Smooth muscle cell (in vitro differentiated cells): Measurements from ENCODE around the gene CCDC63. TPM values are rescaled to one million over a fixed set of nuclear protein-coding genes. Genes with fewer than 3 reads are reported as not detected.

Experiments
- DNase-seq: peaks from one replicate; lab custom pipeline; 2025; ENCODE audit not compliant: unreplicated experiment; lab: John Stamatoyannopoulos, UW
- H2AFZ ChIP-seq: fragments of 200-600 bp; sonication (generic); 2 replicates; pipeline ENCODE4 v1.6.0; 2016; ENCODE audit warnings: antibody characterized with exemption, low read depth, mild to moderate bottlenecking
- H3F3A ChIP-seq: fragments of 200-600 bp; sonication (generic); 2 replicates; pipeline ENCODE4 v1.6.0; 2017; ENCODE audit warnings: antibody characterized with exemption, low read depth
- H3K27ac ChIP-seq: fragments of 200-600 bp; sonication (generic); 2 replicates; pipeline ENCODE4 v1.5.1; 2016; ENCODE audit warnings: low read depth, mild to moderate bottlenecking
- H3K27me3 ChIP-seq: fragments of 200-600 bp; sonication (generic); 2 replicates; pipeline ENCODE4 v1.6.1; 2016; ENCODE audit warnings: low read depth, mild to moderate bottlenecking
- H3K36me3 ChIP-seq: fragments of 200-600 bp; sonication (generic); 2 replicates; pipeline ENCODE4 v1.5.1; 2016; ENCODE audit warnings: low read depth
- H3K4me1 ChIP-seq: fragments of 200-600 bp; sonication (generic); 2 replicates; pipeline ENCODE4 v1.5.1; 2016; ENCODE audit warnings: low read depth
- H3K4me2 ChIP-seq: fragments of 200-600 bp; sonication (generic); 2 replicates; pipeline ENCODE4 v1.6.0; 2016; ENCODE audit warnings: mild to moderate bottlenecking
- H3K4me3 ChIP-seq: fragments of 200-600 bp; sonication (generic); 2 replicates; pipeline ENCODE4 v1.5.1; 2016; ENCODE audit warnings: mild to moderate bottlenecking
- H3K79me2 ChIP-seq: fragments of 200-600 bp; sonication (generic); 2 replicates; pipeline ENCODE4 v1.6.0; 2016; ENCODE audit warnings: low read depth, mild to moderate bottlenecking
- H3K9ac ChIP-seq: fragments of 200-600 bp; sonication (generic); 2 replicates; pipeline ENCODE4 v1.6.0; 2016; ENCODE audit warnings: low read depth
- H3K9me3 ChIP-seq: fragments of 200-600 bp; sonication (generic); replicated peaks from 2 replicates; pipeline ENCODE4 v1.5.1; 2016; ENCODE audit warnings: low read depth
- H4K20me1 ChIP-seq: fragments of 200-600 bp; sonication (generic); 2 replicates; pipeline ENCODE4 v1.6.0; 2016; ENCODE audit warnings: low read depth
- WGBS: methylation state at CpG from one replicate; pipeline ENCODE4 v1.1.7; 2016; ENCODE audit warnings: low lambda C conversion rate; 5-methylcytosine and 5-hydroxymethylcytosine counted together
- polyA plus RNA-seq: library from polyadenylated mRNA; unstranded; fragments of >200 nt; fragmentation: Nextera tagmentation; extraction: Ambion mirVana; gene quantifications from 2 replicates; pipeline ENCODE4 v1.2.1, GENCODE V29; 2016
- total RNA-seq: library from RNA; depleted of rRNA; stranded (reverse); fragments of >200 nt; gene quantifications from 2 replicates; pipeline ENCODE4 v1.2.3, GENCODE V29; 2014
- TF ChIP-seq, protein P1 (sequence below): fragments of 200-600 bp; sonication (generic); IDR thresholded peaks from 2 replicates; pipeline ENCODE4 v1.5.1; 2017; ENCODE audit warnings: borderline replicate concordance, mild to moderate bottlenecking, antibody characterized with exemption; ENCODE audit not compliant: insufficient read depth, poor library complexity, severe bottlenecking

Gene CCDC63
- total and polyA plus RNA-seq, 2 experiments from 2014 or later: not detected

DNA sequence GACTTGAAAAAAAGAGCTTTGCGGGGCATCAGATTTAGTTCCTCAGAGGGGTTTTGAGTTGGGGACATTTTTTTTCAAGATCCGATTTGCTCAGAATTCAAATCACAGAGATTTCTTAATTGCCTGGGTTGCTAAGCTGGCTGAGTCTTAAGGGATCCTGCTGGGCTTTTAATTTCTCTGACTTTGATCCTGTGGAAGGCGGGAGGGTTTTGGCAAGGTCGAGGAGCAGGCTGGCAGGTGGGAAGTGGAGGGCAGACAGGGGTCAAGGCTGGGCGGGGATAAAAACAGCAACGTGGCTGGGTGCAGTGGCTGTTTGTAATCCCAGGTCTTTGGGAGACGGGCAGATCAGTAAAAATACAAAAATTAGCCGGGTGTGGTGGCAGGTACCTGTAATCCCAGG, 33.5 kb upstream of the CCDC63 start:
- H4K20me1 ChIP-seq: no peaks in the 10 kb centered on the region
- WGBS: 36% methylated on average over 8 of the region's 8 CpGs
- H2AFZ ChIP-seq: no peak overlapping the region
- H3K9ac ChIP-seq: no peak overlapping the region
- DNase-seq: no peak
- no peaks in the 10 kb centered on the region for H3K36me3 ChIP-seq
- H3K79me2 ChIP-seq: no peaks in the 10 kb centered on the region
- no peak overlapping the region for H3K27ac ChIP-seq
- H3K27me3 ChIP-seq: peaks cover 41% of the 10 kb centered on the region
- no peaks in the 10 kb centered on the region for H3K4me1 ChIP-seq
- TF ChIP-seq, protein P1, sequence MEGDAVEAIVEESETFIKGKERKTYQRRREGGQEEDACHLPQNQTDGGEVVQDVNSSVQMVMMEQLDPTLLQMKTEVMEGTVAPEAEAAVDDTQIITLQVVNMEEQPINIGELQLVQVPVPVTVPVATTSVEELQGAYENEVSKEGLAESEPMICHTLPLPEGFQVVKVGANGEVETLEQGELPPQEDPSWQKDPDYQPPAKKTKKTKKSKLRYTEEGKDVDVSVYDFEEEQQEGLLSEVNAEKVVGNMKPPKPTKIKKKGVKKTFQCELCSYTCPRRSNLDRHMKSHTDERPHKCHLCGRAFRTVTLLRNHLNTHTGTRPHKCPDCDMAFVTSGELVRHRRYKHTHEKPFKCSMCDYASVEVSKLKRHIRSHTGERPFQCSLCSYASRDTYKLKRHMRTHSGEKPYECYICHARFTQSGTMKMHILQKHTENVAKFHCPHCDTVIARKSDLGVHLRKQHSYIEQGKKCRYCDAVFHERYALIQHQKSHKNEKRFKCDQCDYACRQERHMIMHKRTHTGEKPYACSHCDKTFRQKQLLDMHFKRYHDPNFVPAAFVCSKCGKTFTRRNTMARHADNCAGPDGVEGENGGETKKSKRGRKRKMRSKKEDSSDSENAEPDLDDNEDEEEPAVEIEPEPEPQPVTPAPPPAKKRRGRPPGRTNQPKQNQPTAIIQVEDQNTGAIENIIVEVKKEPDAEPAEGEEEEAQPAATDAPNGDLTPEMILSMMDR: no peak
- no peak overlapping the region for H3K4me3 ChIP-seq
- no peak overlapping the region for H3K4me2 ChIP-seq
- H3K9me3 ChIP-seq: no peaks in the 10 kb centered on the region
- H3F3A ChIP-seq: no peaks in the 10 kb centered on the region

DNA sequence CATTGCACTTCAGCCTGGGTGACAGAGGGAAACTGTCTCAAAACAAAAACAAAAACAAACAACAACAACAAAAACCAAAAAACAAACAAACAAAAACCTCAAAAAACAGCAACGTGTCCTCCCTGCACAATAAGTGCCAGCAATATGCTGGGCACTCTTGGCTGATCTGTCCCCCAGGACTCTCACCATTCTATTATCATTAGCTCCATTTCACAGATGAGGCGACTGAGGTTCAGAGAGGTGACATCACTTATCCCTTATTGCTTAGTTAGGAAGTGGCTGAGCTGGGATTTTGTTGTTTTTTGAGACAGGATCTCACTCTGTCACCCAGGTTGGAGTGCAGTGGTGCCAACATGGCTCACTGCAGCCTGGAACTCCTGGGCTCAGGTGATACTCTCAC, 33.0 kb upstream of the CCDC63 start:
- Histone ChIP-seq H3F3A (no peaks in the 10 kb centered on the region), H3K4me3 (no peak overlapping the region), H3K4me2 (no peak overlapping the region), H4K20me1 (no peaks in the 10 kb centered on the region), H3K27me3 (peaks cover 41% of the 10 kb centered on the region), H3K4me1 (no peaks in the 10 kb centered on the region), H3K27ac (no peak overlapping the region), H3K9me3 (no peaks in the 10 kb centered on the region), H2AFZ (no peak overlapping the region), H3K36me3 (no peaks in the 10 kb centered on the region), H3K9ac (no peak overlapping the region), H3K79me2 (no peaks in the 10 kb centered on the region)
- WGBS: 88% methylated on average over 2 of the region's 2 CpGs
- TF ChIP-seq, protein P1: no peak
- no peak for DNase-seq

DNA sequence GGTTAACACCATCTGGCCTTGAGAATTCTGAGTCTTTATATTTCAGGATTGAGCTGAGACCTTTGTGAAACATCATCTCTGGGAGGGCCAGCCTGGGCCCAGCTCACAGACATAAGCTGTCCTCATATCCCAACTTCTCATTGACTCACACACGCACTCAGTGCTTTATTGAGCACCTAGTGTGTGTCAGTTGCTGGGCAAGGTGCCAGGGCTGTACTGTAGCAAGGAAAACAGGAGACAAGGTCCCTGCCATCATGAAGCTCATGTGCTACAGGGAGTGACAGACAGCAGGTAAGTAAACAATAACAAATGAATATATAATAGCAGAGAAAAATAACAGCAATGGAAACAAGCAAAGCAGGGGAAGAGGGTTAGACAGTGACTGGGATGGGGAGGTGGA, 30.5 kb upstream of the CCDC63 start:
- TF ChIP-seq, protein P1: no peak
- Histone ChIP-seq H4K20me1 (no peaks in the 10 kb centered on the region), H3K9ac (no peak overlapping the region), H3K4me1 (no peaks in the 10 kb centered on the region), H3K79me2 (no peaks in the 10 kb centered on the region), H2AFZ (no peak overlapping the region), H3F3A (no peaks in the 10 kb centered on the region), H3K27ac (no peak overlapping the region), H3K4me2 (no peak overlapping the region), H3K4me3 (no peak overlapping the region), H3K9me3 (no peaks in the 10 kb centered on the region), H3K27me3 (peaks cover 40% of the 10 kb centered on the region), H3K36me3 (no peaks in the 10 kb centered on the region)
- WGBS: 92% methylated on average over 1 of the region's 1 CpG
- no peak for DNase-seq

DNA sequence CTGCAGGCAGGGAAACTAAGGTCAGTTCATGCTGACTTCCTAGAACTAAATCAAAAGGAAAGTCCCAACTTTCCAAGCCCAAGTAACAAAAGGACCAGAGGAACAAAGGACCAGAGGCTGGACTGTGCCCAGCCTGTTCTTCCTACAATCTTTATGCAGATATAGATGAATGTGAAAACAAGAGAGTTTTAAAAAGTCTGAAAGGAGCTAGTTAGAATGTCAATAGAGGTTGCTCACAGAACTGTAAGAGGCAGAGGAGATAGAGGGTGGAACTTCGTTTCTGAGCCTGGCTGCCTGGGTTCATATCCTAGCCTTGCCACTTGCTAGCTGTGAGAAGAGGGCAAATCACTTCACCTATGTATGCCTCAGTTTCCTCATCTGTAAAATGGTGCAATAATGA, 30.0 kb upstream of the CCDC63 start:
- H3K4me1 ChIP-seq: no peaks in the 10 kb centered on the region

More for the DNA sequence above, 30.0 kb upstream of the CCDC63 start:
- no peak overlapping the region for H2AFZ ChIP-seq
- no peaks in the 10 kb centered on the region for H3K36me3 ChIP-seq
- no peak overlapping the region for H3K4me2 ChIP-seq
- H3K9ac ChIP-seq: no peak overlapping the region
- H3K9me3 ChIP-seq: no peaks in the 10 kb centered on the region
- TF ChIP-seq, protein P1: no peak
- peaks cover 35% of the 10 kb centered on the region for H3K27me3 ChIP-seq
- H4K20me1 ChIP-seq: no peaks in the 10 kb centered on the region
- no peak for DNase-seq
- no peak overlapping the region for H3K4me3 ChIP-seq
- H3K79me2 ChIP-seq: no peaks in the 10 kb centered on the region
- 24% methylated on average over 1 of the region's 1 CpG for WGBS
- no peaks in the 10 kb centered on the region for H3F3A ChIP-seq
- no peak overlapping the region for H3K27ac ChIP-seq
